Measurements from ENCODE around the gene CCDC174. TPM values are rescaled to one million over a fixed set of nuclear protein-coding genes. Genes with fewer than 3 reads are reported as not detected.

The CCDC174 gene
- total RNA-seq, 1 donor from 2014 or later, result 22.1 TPM

GRCh38 chr3:14609941-14610340, 41.6 kb upstream of the CCDC174 start:
- no peaks in the 10 kb centered on the region for H3K36me3 Mint-ChIP-seq (ENCODE audit: unreplicated experiment)
- no peak for DNase-seq
- H3K27me3 Mint-ChIP-seq (ENCODE audit: unreplicated experiment), result peaks cover 4% of the 10 kb centered on the region
- H3K9me3 Mint-ChIP-seq (ENCODE audit: unreplicated experiment), result no peaks in the 10 kb centered on the region
- H3K4me3 Mint-ChIP-seq (ENCODE audit: unreplicated experiment), result no peak overlapping the region
- no peak for TF ChIP-seq CTCF (IDR thresholded peaks at IDR 0.05; ENCODE audit: partially characterized antibody, unreplicated experiment)
- H3K27ac Mint-ChIP-seq (ENCODE audit: unreplicated experiment), result no peak overlapping the region
- no peaks in the 10 kb centered on the region for H3K4me1 Mint-ChIP-seq (ENCODE audit: low read depth, unreplicated experiment)

DNA sequence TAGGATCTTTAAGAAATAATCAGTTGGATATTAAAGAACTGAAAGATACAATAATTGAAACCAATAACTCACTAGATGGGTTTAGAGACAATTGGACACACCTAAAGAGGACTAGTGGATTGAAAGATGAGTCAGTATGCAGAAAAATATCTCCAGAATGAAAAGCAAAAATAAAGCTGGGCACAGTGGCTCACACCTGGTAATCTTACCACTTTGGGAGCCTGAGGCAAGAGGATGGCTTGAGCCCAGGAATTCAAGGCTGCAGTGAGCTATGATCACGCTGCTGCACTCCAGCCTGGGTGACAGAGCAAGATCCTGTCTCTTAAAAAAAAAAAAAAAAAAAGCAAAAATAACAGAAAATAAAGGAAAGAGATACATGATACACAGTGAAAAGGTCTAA, 37.4 kb upstream of the CCDC174 start:
- DNase-seq, result no peak
- Mint-ChIP-seq H3K4me3 (ENCODE audit: unreplicated experiment) (no peak overlapping the region), H3K36me3 (ENCODE audit: unreplicated experiment) (no peaks in the 10 kb centered on the region), H3K9me3 (ENCODE audit: unreplicated experiment) (no peaks in the 10 kb centered on the region), H3K4me1 (ENCODE audit: low read depth, unreplicated experiment) (no peaks in the 10 kb centered on the region), H3K27ac (ENCODE audit: unreplicated experiment) (no peak overlapping the region), H3K27me3 (ENCODE audit: unreplicated experiment) (peaks cover 2% of the 10 kb centered on the region)
- TF ChIP-seq CTCF (IDR thresholded peaks at IDR 0.05; ENCODE audit: partially characterized antibody, unreplicated experiment), result no peak

- no peak for TF ChIP-seq CTCF (IDR thresholded peaks at IDR 0.05; ENCODE audit: partially characterized antibody, unreplicated experiment)
- DNase-seq, result no peak
- no peaks in the 10 kb centered on the region for H3K4me1 Mint-ChIP-seq (ENCODE audit: low read depth, unreplicated experiment)
- H3K27ac Mint-ChIP-seq (ENCODE audit: unreplicated experiment), result no peak overlapping the region
- no peaks in the 10 kb centered on the region for H3K9me3 Mint-ChIP-seq (ENCODE audit: unreplicated experiment)
- no peaks in the 10 kb centered on the region for H3K36me3 Mint-ChIP-seq (ENCODE audit: unreplicated experiment)
- no peak overlapping the region for H3K4me3 Mint-ChIP-seq (ENCODE audit: unreplicated experiment)
- peaks cover 2% of the 10 kb centered on the region for H3K27me3 Mint-ChIP-seq (ENCODE audit: unreplicated experiment)
These were observed 36.7 kb upstream of the CCDC174 start for GRCh38 chr3:14614862-14615261.

DNA sequence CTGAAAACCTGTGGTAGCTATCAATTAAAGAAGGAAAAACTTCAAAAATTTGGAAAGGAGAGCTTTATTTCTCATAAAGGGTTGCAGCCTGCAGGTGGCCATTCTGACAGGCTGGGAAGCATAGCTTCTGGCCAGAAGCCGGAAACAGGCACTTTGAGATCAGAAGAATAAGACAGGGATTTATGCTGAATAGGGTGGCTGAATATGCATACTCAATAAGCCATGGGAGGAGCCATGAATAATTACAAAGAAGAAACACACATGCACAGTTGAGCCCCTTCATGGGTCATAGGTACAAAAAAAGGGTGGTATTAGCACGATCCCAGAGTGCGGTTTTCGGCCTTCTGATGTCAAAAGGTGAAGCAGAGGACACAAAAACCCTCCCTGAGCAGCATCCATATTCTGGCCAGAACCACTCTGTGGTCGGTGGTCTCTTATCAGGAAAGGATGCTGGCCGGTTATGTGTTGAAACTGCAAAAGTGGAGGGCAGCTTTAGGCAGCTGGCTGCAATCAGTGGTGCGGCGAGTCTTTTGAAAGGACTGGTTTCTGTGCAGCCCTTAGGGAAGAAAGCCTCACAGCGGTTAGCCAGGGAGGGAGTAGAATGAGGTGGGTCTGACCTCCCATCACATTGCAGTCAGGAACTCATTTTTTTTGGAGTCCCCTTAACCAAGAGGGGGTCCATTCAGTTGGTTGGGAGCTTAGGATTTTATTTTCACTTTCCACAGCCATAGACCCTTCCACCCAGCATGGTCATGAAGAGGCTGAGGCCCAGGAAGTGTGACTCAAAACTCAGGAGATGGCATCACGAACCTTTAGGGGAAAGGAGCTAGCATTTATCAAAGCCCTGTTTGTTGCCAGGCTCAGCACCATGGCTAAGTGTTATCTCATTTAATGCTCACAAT, 34.7 kb upstream of the CCDC174 start:
- Mint-ChIP-seq H3K27me3 (ENCODE audit: unreplicated experiment) (peaks cover 2% of the 10 kb centered on the region), H3K4me3 (ENCODE audit: unreplicated experiment) (no peak overlapping the region), H3K4me1 (ENCODE audit: low read depth, unreplicated experiment) (peaks cover 3% of the 10 kb centered on the region), H3K36me3 (ENCODE audit: unreplicated experiment) (no peaks in the 10 kb centered on the region), H3K9me3 (ENCODE audit: unreplicated experiment) (no peaks in the 10 kb centered on the region), H3K27ac (ENCODE audit: unreplicated experiment) (no peak overlapping the region)
- TF ChIP-seq CTCF (IDR thresholded peaks at IDR 0.05; ENCODE audit: partially characterized antibody, unreplicated experiment), result no peak
- DNase-seq, result no peak

GRCh38 chr3:14617508-14618023, 34.0 kb upstream of the CCDC174 start:
- H3K4me3 Mint-ChIP-seq (ENCODE audit: unreplicated experiment), result no peak overlapping the region
- DNase-seq, result no peak
- no peak for TF ChIP-seq CTCF (IDR thresholded peaks at IDR 0.05; ENCODE audit: partially characterized antibody, unreplicated experiment)
- H3K9me3 Mint-ChIP-seq (ENCODE audit: unreplicated experiment), result no peaks in the 10 kb centered on the region
- H3K27ac Mint-ChIP-seq (ENCODE audit: unreplicated experiment), result no peak overlapping the region
- peaks cover 3% of the 10 kb centered on the region for H3K4me1 Mint-ChIP-seq (ENCODE audit: low read depth, unreplicated experiment)
- H3K27me3 Mint-ChIP-seq (ENCODE audit: unreplicated experiment), result peaks cover 2% of the 10 kb centered on the region
- no peaks in the 10 kb centered on the region for H3K36me3 Mint-ChIP-seq (ENCODE audit: unreplicated experiment)
